GM12864 (cell line): ENCODE data around the gene MACROD2.
"Not testable (repeated sequence)": the region's sequence is repeated elsewhere in the genome, so short reads cannot be mapped to it uniquely, and the experiment has no call there.

Experiments used
- DNase-seq: peaks from one replicate; pipeline ENCODE4 v3.0.0-alpha.2; 2011; ENCODE audit warnings: low read depth
- H3K4me3 ChIP-seq: 2 replicates; pipeline ENCODE4 v1.5.1; 2011; ENCODE audit warnings: mild to moderate bottlenecking, low read depth, low read length, control low read depth
- CTCF ChIP-seq: IDR thresholded peaks from 2 replicates; pipeline ENCODE4 v1.5.1; 2011; ENCODE audit warnings: low read depth, mild to moderate bottlenecking, moderate library complexity, low read length, control low read depth, inconsistent platforms; ENCODE audit errors: missing control alignments

MACROD2 gene

GRCh38 chr20:14979453-14979986 lies 984.2 kb downstream of the MACROD2 start:
- TF ChIP-seq CTCF: no peak
- DNase-seq: no peak
- no peak overlapping the region for H3K4me3 ChIP-seq

GRCh38 chr20:14981486-14981885 lies 986.2 kb downstream of the MACROD2 start:
- DNase-seq, H3K4me3 ChIP-seq: not testable (repeated sequence)

- DNase-seq, H3K4me3 ChIP-seq: not testable (repeated sequence)
Observed at GRCh38 chr20:14982324-14982723, 987.0 kb downstream of the MACROD2 start.

GRCh38 chr20:14984305-14984704 lies 989.0 kb downstream of the MACROD2 start:
- H3K4me3 ChIP-seq: no peak overlapping the region
- TF ChIP-seq CTCF: no peak
- DNase-seq: no peak

- no peak overlapping the region for H3K4me3 ChIP-seq
- TF ChIP-seq CTCF: no peak
- no peak for DNase-seq
Observed at GRCh38 chr20:14984768-14985622, 989.7 kb downstream of the MACROD2 start.

GRCh38 chr20:14986026-14986655 lies 990.8 kb downstream of the MACROD2 start:
- H3K4me3 ChIP-seq: no peak overlapping the region
- DNase-seq: no peak
- no peak for TF ChIP-seq CTCF

GRCh38 chr20:14986656-14987055 lies 991.3 kb downstream of the MACROD2 start:
- H3K4me3 ChIP-seq: no peak overlapping the region
- no peak for TF ChIP-seq CTCF
- DNase-seq: no peak
